OCI-LY1 (cell line): ENCODE data around the gene CRMP1.
A peak's percentile ranks its signal among the peaks of the same experiment; 100 is the strongest.

ENCODE experiments used
- EZH2 ChIP-seq: fragments of 200-600 bp; sonication (generic), shearing (Covaris generic); IDR thresholded peaks from 2 replicates; pipeline ENCODE4 v1.8.0; 2017; ENCODE audit warnings: borderline replicate concordance, mixed run types, mild to moderate bottlenecking, antibody characterized with exemption, low read length, moderate library complexity, mixed read lengths
- TF ChIP-seq, protein P1 (sequence below): fragments of 200-600 bp; sonication (generic), shearing (Covaris generic); IDR thresholded peaks from 2 replicates; pipeline ENCODE4 v1.5.1; 2017; ENCODE audit warnings: mild to moderate bottlenecking, antibody characterized with exemption, low read length, moderate library complexity, mixed read lengths

DNA sequence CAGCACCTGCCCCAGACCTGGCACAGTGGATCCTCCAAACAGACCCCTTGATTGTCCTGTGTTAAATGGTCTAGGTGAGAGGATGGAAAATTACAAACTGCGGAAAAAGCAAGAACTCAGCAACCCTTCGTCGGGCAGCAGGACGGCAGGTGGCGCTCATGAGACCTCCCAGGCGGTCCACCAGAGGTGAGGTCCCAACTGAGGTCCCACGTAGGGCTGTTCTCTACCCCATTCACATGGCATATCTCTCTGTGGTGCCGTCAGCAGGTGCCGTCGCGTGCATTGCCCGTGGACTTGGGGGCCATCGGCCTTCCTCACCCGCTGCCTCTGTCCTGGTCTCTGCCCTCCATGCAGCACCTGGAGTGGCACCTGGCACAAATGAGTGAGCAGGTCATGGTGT is 88.2 kb downstream of the CRMP1 start:
- TF ChIP-seq, protein P1, sequence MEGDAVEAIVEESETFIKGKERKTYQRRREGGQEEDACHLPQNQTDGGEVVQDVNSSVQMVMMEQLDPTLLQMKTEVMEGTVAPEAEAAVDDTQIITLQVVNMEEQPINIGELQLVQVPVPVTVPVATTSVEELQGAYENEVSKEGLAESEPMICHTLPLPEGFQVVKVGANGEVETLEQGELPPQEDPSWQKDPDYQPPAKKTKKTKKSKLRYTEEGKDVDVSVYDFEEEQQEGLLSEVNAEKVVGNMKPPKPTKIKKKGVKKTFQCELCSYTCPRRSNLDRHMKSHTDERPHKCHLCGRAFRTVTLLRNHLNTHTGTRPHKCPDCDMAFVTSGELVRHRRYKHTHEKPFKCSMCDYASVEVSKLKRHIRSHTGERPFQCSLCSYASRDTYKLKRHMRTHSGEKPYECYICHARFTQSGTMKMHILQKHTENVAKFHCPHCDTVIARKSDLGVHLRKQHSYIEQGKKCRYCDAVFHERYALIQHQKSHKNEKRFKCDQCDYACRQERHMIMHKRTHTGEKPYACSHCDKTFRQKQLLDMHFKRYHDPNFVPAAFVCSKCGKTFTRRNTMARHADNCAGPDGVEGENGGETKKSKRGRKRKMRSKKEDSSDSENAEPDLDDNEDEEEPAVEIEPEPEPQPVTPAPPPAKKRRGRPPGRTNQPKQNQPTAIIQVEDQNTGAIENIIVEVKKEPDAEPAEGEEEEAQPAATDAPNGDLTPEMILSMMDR: peak; percentile 35; the same call in 1 of the 2 replicates
- TF ChIP-seq EZH2: no peak
